ENCODE measurements around the gene TMEM178B. TPM values are rescaled to one million over a fixed set of nuclear protein-coding genes. Genes with fewer than 3 reads are reported as not detected.
"Not testable (repeated sequence)": the region's sequence is repeated elsewhere in the genome, so short reads cannot be mapped to it uniquely, and the experiment has no call there.

Gene TMEM178B
- total and polyA plus RNA-seq, 2 experiments from 2014 or later, result 0.24 to 0.30 TPM

DNA sequence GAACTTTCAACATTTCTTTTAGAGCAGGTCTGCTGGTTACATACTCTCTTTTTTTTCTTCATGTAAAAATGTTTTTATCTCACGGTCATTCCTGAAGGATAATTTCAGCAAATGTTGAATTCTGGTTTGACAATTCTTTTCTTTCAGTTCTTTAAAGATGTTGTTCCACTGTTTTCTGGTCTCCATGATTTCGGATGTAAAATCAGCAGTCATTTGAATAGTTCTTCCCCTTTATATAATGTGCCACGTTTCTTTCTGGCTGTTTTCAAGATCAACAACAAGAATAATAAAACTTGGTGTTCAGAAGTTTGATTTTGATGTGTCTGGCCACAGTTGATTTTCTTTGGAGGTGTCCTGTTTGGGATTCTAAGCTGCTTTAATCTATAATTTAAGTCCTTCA, 45.1 kb upstream of the TMEM178B start:
- H3K4me3 ChIP-seq, result no peak overlapping the region
- no peak overlapping the region for H3K27ac ChIP-seq
- no peaks in the 10 kb centered on the region for H3K4me1 ChIP-seq (ENCODE audit: insufficient read depth)
- no peaks in the 10 kb centered on the region for H3K36me3 ChIP-seq (replicated peaks; ENCODE audit: insufficient read depth, low read depth)
- DNase-seq (ENCODE audit: low spot score), result no peak
- H2AFZ ChIP-seq, result no peak overlapping the region
- H4K20me1 ChIP-seq (ENCODE audit: insufficient read depth, poor library complexity, severe bottlenecking), result no peaks in the 10 kb centered on the region
- no peaks in the 10 kb centered on the region for H3K9me3 ChIP-seq (ENCODE audit: low read depth)
- WGBS (ENCODE audit: low lambda C conversion rate, missing lambda C conversion rate), result 72% methylated on average over 3 of the region's 3 CpGs
- H3K27me3 ChIP-seq, result no peaks in the 10 kb centered on the region
- no peak overlapping the region for H3K4me2 ChIP-seq
- H3K79me2 ChIP-seq, result no peaks in the 10 kb centered on the region
- no peaks in the 10 kb centered on the region for H3K9me2 ChIP-seq (replicated peaks; ENCODE audit: insufficient read depth)
- no peak for TF ChIP-seq EZH2 (IDR thresholded peaks at IDR 0.05; ENCODE audit: borderline replicate concordance)
- TF ChIP-seq, protein P1, sequence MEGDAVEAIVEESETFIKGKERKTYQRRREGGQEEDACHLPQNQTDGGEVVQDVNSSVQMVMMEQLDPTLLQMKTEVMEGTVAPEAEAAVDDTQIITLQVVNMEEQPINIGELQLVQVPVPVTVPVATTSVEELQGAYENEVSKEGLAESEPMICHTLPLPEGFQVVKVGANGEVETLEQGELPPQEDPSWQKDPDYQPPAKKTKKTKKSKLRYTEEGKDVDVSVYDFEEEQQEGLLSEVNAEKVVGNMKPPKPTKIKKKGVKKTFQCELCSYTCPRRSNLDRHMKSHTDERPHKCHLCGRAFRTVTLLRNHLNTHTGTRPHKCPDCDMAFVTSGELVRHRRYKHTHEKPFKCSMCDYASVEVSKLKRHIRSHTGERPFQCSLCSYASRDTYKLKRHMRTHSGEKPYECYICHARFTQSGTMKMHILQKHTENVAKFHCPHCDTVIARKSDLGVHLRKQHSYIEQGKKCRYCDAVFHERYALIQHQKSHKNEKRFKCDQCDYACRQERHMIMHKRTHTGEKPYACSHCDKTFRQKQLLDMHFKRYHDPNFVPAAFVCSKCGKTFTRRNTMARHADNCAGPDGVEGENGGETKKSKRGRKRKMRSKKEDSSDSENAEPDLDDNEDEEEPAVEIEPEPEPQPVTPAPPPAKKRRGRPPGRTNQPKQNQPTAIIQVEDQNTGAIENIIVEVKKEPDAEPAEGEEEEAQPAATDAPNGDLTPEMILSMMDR (IDR thresholded peaks at IDR 0.05; ENCODE audit: poor library complexity), result no peak
- TF ChIP-seq EZH2phosphoT487 (IDR thresholded peaks at IDR 0.05; ENCODE audit: low read depth, severe bottlenecking, unreplicated experiment), result no peak

DNA sequence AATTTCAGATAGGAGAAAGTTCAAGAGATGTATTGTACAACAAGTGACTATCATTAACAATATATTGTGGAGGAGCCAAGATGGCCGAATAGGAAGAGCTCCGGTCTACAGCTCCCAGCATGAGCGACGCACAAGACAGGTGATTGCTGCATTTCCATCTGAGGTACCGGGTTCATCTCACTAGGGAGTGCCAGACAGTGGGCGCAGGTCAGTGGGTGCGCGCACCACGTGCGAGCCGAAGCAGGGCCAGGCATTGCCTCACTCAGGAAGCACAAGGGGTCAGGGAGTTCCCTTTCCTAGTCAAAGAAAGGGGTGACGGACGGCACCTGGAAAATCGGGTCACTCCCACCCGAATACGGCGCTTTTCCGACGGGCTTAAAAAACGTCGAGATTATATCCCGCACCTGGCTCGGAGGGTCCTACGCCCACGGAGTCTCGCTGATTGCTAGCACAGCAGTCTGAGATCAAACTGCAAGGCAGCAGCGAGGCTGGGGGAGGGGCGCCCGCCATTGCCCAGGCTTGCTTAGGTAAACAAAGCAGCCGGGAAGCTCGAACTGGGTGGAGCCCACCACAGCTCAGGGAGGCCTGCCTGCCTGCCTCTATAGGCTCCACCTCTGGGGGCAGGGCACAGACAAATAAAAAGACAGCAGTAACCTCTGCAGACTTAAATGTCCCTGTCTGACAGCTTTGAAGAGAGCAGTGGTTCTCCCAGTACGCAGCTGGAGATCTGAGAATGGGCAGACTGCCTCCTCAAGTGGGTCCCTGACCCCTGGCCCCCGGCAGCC, 41.1 kb upstream of the TMEM178B start:
- not testable (repeated sequence) for DNase-seq (ENCODE audit: low spot score)
- 77% methylated on average over 31 of the region's 33 CpGs for WGBS (ENCODE audit: low lambda C conversion rate, missing lambda C conversion rate)

DNA sequence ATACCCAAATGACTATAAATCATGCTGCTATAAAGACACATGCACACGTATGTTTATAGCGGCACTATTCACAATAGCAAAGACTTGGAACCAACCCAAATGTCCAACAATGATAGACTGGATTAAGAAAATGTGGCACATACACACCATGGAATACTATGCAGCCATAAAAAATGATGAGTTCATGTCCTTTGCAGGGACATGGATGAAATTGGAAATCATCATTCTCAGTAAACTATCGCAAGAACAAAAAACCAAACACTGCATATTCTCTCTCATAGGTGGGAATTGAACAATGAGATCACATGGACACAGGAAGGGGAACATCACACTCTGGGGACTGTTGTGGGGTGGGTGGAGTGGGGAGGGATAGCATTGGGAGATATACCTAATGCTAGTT, 35.8 kb upstream of the TMEM178B start:
- H3K9me3 ChIP-seq (ENCODE audit: low read depth); H3K4me1 ChIP-seq (ENCODE audit: insufficient read depth); H3K36me3 ChIP-seq (replicated peaks; ENCODE audit: insufficient read depth, low read depth); DNase-seq (ENCODE audit: low spot score); H3K27me3 ChIP-seq; H3K27ac ChIP-seq; H3K9me2 ChIP-seq (replicated peaks; ENCODE audit: insufficient read depth); H4K20me1 ChIP-seq (ENCODE audit: insufficient read depth, poor library complexity, severe bottlenecking); H2AFZ ChIP-seq; H3K4me3 ChIP-seq; H3K4me2 ChIP-seq; H3K79me2 ChIP-seq: not testable (repeated sequence)
- 89% methylated on average over 3 of the region's 3 CpGs for WGBS (ENCODE audit: low lambda C conversion rate, missing lambda C conversion rate)

More for the DNA sequence above, 41.1 kb upstream of the TMEM178B start:
- H3K9me2 ChIP-seq (replicated peaks; ENCODE audit: insufficient read depth); H2AFZ ChIP-seq; H3K9me3 ChIP-seq (ENCODE audit: low read depth); H3K27me3 ChIP-seq; H3K27ac ChIP-seq; H3K4me3 ChIP-seq; H3K36me3 ChIP-seq (replicated peaks; ENCODE audit: insufficient read depth, low read depth); H3K79me2 ChIP-seq; H4K20me1 ChIP-seq (ENCODE audit: insufficient read depth, poor library complexity, severe bottlenecking); H3K4me1 ChIP-seq (ENCODE audit: insufficient read depth); H3K4me2 ChIP-seq: not testable (repeated sequence)

DNA sequence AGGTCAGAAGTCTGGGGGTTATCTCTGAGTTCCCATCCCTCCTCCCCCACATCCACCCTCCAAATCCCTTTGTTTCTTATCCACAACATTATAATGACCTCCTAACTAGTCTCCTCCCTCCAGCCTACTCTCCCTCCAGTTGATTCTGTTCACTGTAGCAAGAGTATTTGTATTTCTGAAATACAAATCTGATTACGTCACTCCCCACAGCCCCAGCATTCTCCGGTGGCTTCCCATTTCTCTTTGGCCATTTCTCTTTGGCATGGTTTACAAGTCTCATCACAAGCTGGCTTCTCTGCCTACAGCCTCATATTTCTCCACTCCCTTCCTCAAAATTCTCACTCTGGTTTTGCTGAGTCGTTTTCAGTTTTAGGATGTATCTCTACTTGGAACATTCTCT, 34.5 kb upstream of the TMEM178B start:
- Histone ChIP-seq H3K9me2 (replicated peaks; ENCODE audit: insufficient read depth) (no peaks in the 10 kb centered on the region), H4K20me1 (ENCODE audit: insufficient read depth, poor library complexity, severe bottlenecking) (no peaks in the 10 kb centered on the region), H3K4me1 (ENCODE audit: insufficient read depth) (no peaks in the 10 kb centered on the region), H3K4me3 (no peak overlapping the region), H3K4me2 (no peak overlapping the region), H3K36me3 (replicated peaks; ENCODE audit: insufficient read depth, low read depth) (no peaks in the 10 kb centered on the region), H3K27ac (no peak overlapping the region), H3K79me2 (no peaks in the 10 kb centered on the region), H3K27me3 (no peaks in the 10 kb centered on the region), H3K9me3 (ENCODE audit: low read depth) (no peaks in the 10 kb centered on the region), H2AFZ (no peak overlapping the region)
- DNase-seq (ENCODE audit: low spot score), result no peak
- WGBS (ENCODE audit: low lambda C conversion rate, missing lambda C conversion rate), result 75% methylated on average over 3 of the region's 3 CpGs
- no peak for TF ChIP-seq EZH2phosphoT487 (IDR thresholded peaks at IDR 0.05; ENCODE audit: low read depth, severe bottlenecking, unreplicated experiment)
- no peak for TF ChIP-seq EZH2 (IDR thresholded peaks at IDR 0.05; ENCODE audit: borderline replicate concordance)
- TF ChIP-seq, protein P1 (IDR thresholded peaks at IDR 0.05; ENCODE audit: poor library complexity), result no peak
